Body of pancreas (tissue), 4 donors: ENCODE results near the gene AGAP1. TPM values are rescaled to one million over a fixed set of nuclear protein-coding genes. Genes with fewer than 3 reads are reported as not detected.

ENCODE experiments used
- ATAC-seq: fragments of 150-250 bp; one replicate; pipeline ENCODE4 v1.9.1; 2016
- DNase-seq, 4 donors: peaks; one replicate each; pipeline ENCODE4 v3.0.0-alpha.2; 2019
- H3K27ac ChIP-seq, 4 donors: fragments of 200-600 bp; sonication (generic); 1 replicate in 3 of 4; 2 replicates in 1 of 4; pipeline versions ENCODE4 v1.5.1 to v1.6.1; 2016 to 2019; ENCODE audit warnings: mild to moderate bottlenecking in 1 of 4, mixed read lengths in 1 of 4, moderate library complexity in 1 of 4
- H3K27me3 ChIP-seq, 2 donors: fragments of 200-600 bp; sonication (generic); one replicate each; pipeline ENCODE4 v1.6.0; 2016; ENCODE audit warnings: mild to moderate bottlenecking in 1 of 2
- H3K36me3 ChIP-seq, 2 donors: fragments of 200-600 bp; sonication (generic); replicated peaks in 1 of 2; 2 replicates each; pipeline ENCODE4 v1.5.1; 2016; ENCODE audit warnings: low read depth in 2 of 2; ENCODE audit not compliant: insufficient read depth in 1 of 2
- H3K4me1 ChIP-seq: fragments of 200-600 bp; sonication (generic); one replicate; pipeline ENCODE4 v1.6.0; 2016
- H3K4me3 ChIP-seq, 2 donors: fragments of 200-600 bp; sonication (generic); 1 replicate in 1 of 2; 2 replicates in 1 of 2; pipeline ENCODE4 v1.5.1; 2016 to 2019
- H3K9me3 ChIP-seq, 3 donors: fragments of 200-600 bp; sonication (generic); 1 replicate in 2 of 3; 2 replicates in 1 of 3; pipeline ENCODE4 v1.5.1; 2016
- CTCF ChIP-seq, 7 experiments: fragments of 450-650 bp in 4 of 7; fragments of 200-600 bp in 3 of 7; sonication (generic) in 3 of 7; IDR thresholded peaks; one replicate each; pipeline ENCODE4 v1.5.1; 2016 to 2019; ENCODE audit warnings: antibody characterized with exemption in 7 of 7
- POLR2A ChIP-seq, 3 donors: fragments of 450-650 bp; IDR thresholded peaks; one replicate each; pipeline ENCODE4 v1.6.1; 2016; ENCODE audit warnings: antibody characterized with exemption in 3 of 3, mild to moderate bottlenecking in 2 of 3
- WGBS, 2 donors: methylation state at CpG; one replicate each; pipeline ENCODE4 v1.1.5; 2017; 5-methylcytosine and 5-hydroxymethylcytosine counted together
- intact Hi-C: fragments of 100-400 bp; cut with DNase I; formaldehyde crosslinking; loops from one replicate; pipeline ENCODE4 v1.15.1; 2023
- total RNA-seq, 2 donors: library from RNA; depleted of rRNA; stranded (reverse); fragments of >200 nt; gene quantifications; one replicate each; pipeline ENCODE4 v1.1.0, GENCODE V29; 2016

Gene AGAP1
- total RNA-seq, 2 donors from 2014 or later: 21.3 to 32.6 TPM

DNA sequence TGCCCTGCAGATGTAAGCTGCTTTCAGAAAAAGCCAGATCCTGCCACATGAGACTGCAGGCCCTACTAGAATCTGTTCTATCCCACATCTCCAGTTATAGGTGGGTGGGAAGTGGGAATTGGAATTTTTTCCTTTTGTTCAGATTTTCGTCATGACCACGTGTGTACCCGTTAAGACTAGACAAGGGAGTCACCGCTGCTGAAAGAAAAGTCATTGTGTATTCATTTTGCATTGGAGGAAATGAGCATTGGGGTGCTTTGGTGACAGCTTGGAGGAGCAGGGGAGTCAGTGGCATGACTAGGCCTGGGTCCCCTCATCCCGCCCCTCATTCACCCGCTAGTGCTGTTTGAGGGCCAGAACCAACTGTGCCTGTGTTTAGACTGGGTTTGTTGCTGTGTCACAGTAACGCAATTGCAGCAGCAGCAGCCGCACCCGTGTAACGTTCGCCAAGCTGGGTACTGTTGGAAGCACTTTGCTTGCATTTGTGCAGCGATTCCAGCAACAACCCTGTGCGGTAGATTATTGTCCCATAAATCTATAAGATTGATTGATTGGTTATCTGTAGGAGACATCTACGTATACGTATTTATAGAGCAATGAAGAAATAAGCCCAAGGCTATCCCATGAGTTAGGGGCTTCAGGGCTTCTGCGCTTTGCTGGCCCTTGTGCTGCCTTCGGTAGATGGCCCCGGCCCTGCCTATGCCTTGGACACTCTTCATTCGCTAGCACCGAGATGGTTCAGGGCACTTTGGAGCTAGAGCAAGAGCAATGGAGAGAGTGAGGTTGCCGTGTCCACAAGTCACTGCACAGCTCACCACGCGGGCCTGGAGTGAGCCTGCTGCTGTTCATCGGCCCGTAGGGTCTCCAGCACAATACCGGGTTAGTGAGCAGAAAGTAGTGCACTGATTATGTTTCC lies 194.9 kb downstream of the AGAP1 start:
- peaks cover 20% of the 10 kb centered on the region for H3K4me1 ChIP-seq
- no peaks in the 10 kb centered on the region for H3K9me3 ChIP-seq
- 96 to 97% methylated on average over 26 of the region's 26 CpGs for WGBS, 2 donors
- no peak overlapping the region for H3K4me3 ChIP-seq
- no peak overlapping the region for H3K27ac ChIP-seq
- no peak for ATAC-seq
- H3K36me3 ChIP-seq: no peaks in the 10 kb centered on the region
- intact Hi-C loops: no loop called here
- no peak for DNase-seq
- TF ChIP-seq POLR2A (IDR thresholded peaks at IDR 0.05): no peak
- TF ChIP-seq CTCF (IDR thresholded peaks at IDR 0.05): no peak
- no peaks in the 10 kb centered on the region for H3K27me3 ChIP-seq

GRCh38 chr2:235689427-235689853 lies 195.6 kb downstream of the AGAP1 start:
- DNase-seq (no peak), ATAC-seq (no peak)
- WGBS, 2 donors: 72 to 80% methylated on average over 4 of the region's 4 CpGs
- no peak overlapping the region for H3K4me3 ChIP-seq
- TF ChIP-seq POLR2A (IDR thresholded peaks at IDR 0.05) (no peak), CTCF (IDR thresholded peaks at IDR 0.05) (no peak)
- H3K4me1 ChIP-seq: peaks cover 20% of the 10 kb centered on the region
- no peaks in the 10 kb centered on the region for H3K36me3 ChIP-seq
- H3K9me3 ChIP-seq: no peaks in the 10 kb centered on the region
- no peaks in the 10 kb centered on the region for H3K27me3 ChIP-seq
- H3K27ac ChIP-seq: no peak overlapping the region
- intact Hi-C loops: no loop called here

DNA sequence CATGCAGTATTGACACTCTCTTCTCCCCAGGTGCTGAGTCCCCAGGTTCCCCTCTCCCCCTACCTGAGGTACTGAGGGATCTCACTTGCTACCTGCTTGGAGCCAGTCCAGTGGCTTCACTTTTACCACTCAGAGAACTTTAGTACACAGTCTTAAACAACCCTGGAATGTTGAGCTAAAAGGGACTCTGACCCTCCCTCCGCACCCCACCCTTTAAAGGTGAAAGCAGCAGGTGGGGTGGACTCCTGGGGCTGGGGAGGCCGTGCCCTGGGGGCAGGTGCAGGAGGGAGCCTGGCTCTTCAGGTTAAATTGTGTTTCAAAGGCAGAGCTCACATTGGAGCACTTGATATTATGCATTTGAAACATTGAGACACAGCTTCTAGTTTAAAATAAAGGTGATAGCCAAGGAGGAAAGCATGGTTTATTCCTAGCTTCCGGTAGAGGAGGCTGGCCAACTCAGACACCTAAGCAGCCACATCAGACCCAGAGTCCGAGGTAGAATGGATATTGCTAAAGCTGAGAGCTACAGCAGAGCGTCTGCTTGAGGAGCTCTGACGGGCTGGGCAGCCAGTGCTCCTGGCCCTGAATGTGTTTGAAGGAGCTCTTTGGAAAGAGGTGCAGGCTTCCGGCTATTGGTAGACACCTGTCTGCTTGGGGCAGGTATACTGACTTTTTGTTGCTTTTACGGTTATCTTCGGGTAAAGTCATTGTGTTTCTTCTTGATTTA lies 196.4 kb downstream of the AGAP1 start:
- H3K9me3 ChIP-seq: no peaks in the 10 kb centered on the region
- H3K27ac ChIP-seq: no peak overlapping the region
- H3K27me3 ChIP-seq: no peaks in the 10 kb centered on the region
- 81 to 83% methylated on average over 9 of the region's 9 CpGs for WGBS, 2 donors
- ATAC-seq: no peak
- TF ChIP-seq CTCF (IDR thresholded peaks at IDR 0.05) (no peak), POLR2A (IDR thresholded peaks at IDR 0.05) (no peak)
- intact Hi-C loops: no loop called here
- DNase-seq: no peak
- H3K4me3 ChIP-seq: no peak overlapping the region
- H3K36me3 ChIP-seq: no peaks in the 10 kb centered on the region
- peaks cover 13% of the 10 kb centered on the region for H3K4me1 ChIP-seq

GRCh38 chr2:235690809-235691450 lies 197.1 kb downstream of the AGAP1 start:
- DNase-seq (no peak), ATAC-seq (no peak)
- no peaks in the 10 kb centered on the region for H3K27me3 ChIP-seq
- TF ChIP-seq POLR2A (IDR thresholded peaks at IDR 0.05) (no peak), CTCF (IDR thresholded peaks at IDR 0.05) (no peak)
- no peaks in the 10 kb centered on the region for H3K9me3 ChIP-seq
- H3K4me3 ChIP-seq: no peak overlapping the region
- peaks cover 11% of the 10 kb centered on the region for H3K4me1 ChIP-seq
- no peak overlapping the region for H3K27ac ChIP-seq
- 64 to 76% methylated on average over 14 of the region's 14 CpGs for WGBS, 2 donors
- intact Hi-C loops: no loop called here
- H3K36me3 ChIP-seq: no peaks in the 10 kb centered on the region
